Astrocyte of the spinal cord (primary cell): ENCODE results near the gene S100A3.

Source experiments
- DNase-seq: peaks from one replicate; pipeline ENCODE4 v3.0.0; 2011; ENCODE audit warnings: low read depth, low spot score
- H3K4me3 ChIP-seq: 2 replicates; pipeline ENCODE4 v1.5.1; 2011; ENCODE audit warnings: low read depth, mild to moderate bottlenecking, low read length, moderate library complexity
- CTCF ChIP-seq: IDR thresholded peaks from 2 replicates; pipeline ENCODE4 v1.5.1; 2012; ENCODE audit warnings: low read depth, mild to moderate bottlenecking, low read length, inconsistent platforms
- in situ Hi-C: cut with HindIII; loops from 2 replicates; pipeline ENCODE4 v1.10.0; 2017; ENCODE audit warnings: low sequenced_read_pairs

The S100A3 gene

GRCh38 chr1:153570874-153571273 is 21.8 kb upstream of the S100A3 start:
- DNase-seq: no peak
- no peak for TF ChIP-seq CTCF
- H3K4me3 ChIP-seq: no peak overlapping the region
- in situ Hi-C loops: no loop called here

- in situ Hi-C loops: no loop called here
- DNase-seq: no peak
- no peak overlapping the region for H3K4me3 ChIP-seq
- no peak for TF ChIP-seq CTCF
Observed at GRCh38 chr1:153569465-153569864, 20.4 kb upstream of the S100A3 start.

- H3K4me3 ChIP-seq: no peak overlapping the region
- DNase-seq: peak; percentile 88
- in situ Hi-C loops: no loop called here
- TF ChIP-seq CTCF: peak; percentile 99
Observed at GRCh38 chr1:153568367-153569099, 19.5 kb upstream of the S100A3 start.

- DNase-seq: peak; percentile 43
- in situ Hi-C loops: no loop called here
- no peak for TF ChIP-seq CTCF
- no peak overlapping the region for H3K4me3 ChIP-seq
Observed at GRCh38 chr1:153567621-153568366, 18.7 kb upstream of the S100A3 start.

- H3K4me3 ChIP-seq: no peak overlapping the region
- peak; percentile 98 for DNase-seq
- TF ChIP-seq CTCF: no peak
- in situ Hi-C loops: no loop called here
Observed at GRCh38 chr1:153566414-153567371, 17.6 kb upstream of the S100A3 start.
